ENCODE results near the gene KLB.
"Not testable (repeated sequence)": the region's sequence is repeated elsewhere in the genome, so short reads cannot be mapped to it uniquely, and the experiment has no call there.

Gene KLB

DNA sequence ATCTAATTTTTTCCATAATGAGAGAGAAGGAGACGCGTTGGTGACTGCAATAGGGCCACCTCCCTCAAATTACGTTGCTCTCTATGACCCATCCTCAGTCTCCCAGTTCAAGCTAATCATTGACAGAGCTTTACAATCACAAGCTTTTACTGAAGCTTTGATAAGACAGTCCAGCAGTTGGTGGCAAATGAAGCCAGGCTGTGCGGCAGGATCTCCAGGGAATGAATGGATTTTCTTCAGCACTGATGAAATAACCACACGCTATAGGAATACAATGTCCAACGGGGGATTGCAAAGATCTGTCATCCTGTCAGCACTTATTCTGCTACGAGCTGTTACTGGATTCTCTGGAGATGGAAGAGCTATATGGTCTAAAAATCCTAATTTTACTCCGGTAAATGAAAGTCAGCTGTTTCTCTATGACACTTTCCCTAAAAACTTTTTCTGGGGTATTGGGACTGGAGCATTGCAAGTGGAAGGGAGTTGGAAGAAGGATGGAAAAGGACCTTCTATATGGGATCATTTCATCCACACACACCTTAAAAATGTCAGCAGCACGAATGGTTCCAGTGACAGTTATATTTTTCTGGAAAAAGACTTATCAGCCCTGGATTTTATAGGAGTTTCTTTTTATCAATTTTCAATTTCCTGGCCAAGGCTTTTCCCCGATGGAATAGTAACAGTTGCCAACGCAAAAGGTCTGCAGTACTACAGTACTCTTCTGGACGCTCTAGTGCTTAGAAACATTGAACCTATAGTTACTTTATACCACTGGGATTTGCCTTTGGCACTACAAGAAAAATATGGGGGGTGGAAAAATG is at the start of gene KLB:
Gene KLB, plus strand, starts transcription at position 168 of the 821 bp plus-strand sequence. Its CDS starts 20 bp downstream, at position 188.
- no peak for DNase-seq (ENCODE audit: low read depth)
- TF ChIP-seq, protein P1, sequence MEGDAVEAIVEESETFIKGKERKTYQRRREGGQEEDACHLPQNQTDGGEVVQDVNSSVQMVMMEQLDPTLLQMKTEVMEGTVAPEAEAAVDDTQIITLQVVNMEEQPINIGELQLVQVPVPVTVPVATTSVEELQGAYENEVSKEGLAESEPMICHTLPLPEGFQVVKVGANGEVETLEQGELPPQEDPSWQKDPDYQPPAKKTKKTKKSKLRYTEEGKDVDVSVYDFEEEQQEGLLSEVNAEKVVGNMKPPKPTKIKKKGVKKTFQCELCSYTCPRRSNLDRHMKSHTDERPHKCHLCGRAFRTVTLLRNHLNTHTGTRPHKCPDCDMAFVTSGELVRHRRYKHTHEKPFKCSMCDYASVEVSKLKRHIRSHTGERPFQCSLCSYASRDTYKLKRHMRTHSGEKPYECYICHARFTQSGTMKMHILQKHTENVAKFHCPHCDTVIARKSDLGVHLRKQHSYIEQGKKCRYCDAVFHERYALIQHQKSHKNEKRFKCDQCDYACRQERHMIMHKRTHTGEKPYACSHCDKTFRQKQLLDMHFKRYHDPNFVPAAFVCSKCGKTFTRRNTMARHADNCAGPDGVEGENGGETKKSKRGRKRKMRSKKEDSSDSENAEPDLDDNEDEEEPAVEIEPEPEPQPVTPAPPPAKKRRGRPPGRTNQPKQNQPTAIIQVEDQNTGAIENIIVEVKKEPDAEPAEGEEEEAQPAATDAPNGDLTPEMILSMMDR (conservative IDR thresholded peaks at IDR 0.05; ENCODE audit: low read depth, low read length): no peak
- no peak within 1 kb of the TSS for H3K4me3 ChIP-seq (ENCODE audit: low read depth, low read length)

DNA sequence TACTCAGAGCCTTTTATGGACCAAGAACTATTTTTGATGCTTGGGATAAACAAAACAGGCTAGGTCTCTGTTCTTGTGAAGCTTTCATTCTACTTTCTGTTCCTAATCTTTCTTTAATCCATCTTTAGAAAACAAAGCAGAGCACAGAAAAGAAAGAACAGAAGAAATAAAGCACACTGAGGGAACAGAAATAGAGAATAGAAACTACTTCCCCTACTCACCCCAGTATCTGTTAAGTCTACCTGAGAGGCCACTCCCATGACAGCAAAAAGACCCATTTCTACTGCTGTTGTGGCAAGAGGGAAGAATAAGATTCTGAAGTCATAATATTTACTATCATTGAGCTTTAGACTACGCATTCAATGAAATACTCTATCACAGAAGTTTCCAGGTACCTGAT is 49.7 kb upstream of the KLB start:
- TF ChIP-seq, protein P1 (conservative IDR thresholded peaks at IDR 0.05; ENCODE audit: low read depth, low read length): no peak
- DNase-seq (ENCODE audit: low read depth): no peak

DNA sequence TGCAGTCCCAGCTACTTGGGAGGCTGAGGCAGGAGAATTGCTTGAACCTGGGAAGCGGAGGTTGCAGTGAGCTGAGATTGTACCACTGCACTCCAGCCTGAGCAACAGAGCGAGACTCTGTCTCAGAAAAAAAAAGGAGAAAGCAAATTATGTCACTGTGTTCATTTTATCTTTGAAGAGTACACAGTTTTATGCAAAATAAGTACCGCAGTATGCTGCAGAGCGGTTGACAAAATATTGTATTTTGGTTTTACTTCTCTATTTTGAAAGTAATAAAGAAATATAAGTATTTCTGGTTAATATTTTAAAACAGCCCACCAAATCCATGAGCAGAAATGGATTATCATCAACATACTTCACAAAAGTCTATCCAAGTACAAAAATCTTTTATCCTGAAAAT is 46.1 kb upstream of the KLB start:
- not testable (repeated sequence) for DNase-seq (ENCODE audit: low read depth); H3K4me3 ChIP-seq (ENCODE audit: low read depth, low read length)

More for the DNA sequence above, 49.7 kb upstream of the KLB start:
- H3K4me3 ChIP-seq (ENCODE audit: low read depth, low read length): no peak overlapping the region

DNA sequence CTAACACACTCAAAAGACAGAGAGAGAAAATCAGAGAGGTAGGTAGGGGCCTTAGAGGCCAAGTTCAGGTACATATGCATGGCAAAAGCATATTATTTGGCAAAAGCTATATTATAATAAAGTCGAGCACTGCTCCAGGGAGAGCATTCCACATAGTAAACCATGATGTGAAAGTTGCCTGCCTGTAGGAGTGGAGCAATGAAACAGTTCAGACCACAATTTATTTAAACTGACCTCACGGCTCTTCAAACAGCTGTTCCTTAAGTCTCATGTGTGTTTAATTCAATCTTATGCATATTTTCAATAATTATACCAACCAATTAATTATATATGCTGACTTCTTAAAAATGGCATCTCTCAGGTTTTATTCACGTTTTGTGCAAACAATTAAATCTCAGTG is 43.9 kb upstream of the KLB start:
- DNase-seq (ENCODE audit: low read depth): peak; percentile 75
- no peak overlapping the region for H3K4me3 ChIP-seq (ENCODE audit: low read depth, low read length)
- TF ChIP-seq, protein P1 (conservative IDR thresholded peaks at IDR 0.05; ENCODE audit: low read depth, low read length): no peak

DNA sequence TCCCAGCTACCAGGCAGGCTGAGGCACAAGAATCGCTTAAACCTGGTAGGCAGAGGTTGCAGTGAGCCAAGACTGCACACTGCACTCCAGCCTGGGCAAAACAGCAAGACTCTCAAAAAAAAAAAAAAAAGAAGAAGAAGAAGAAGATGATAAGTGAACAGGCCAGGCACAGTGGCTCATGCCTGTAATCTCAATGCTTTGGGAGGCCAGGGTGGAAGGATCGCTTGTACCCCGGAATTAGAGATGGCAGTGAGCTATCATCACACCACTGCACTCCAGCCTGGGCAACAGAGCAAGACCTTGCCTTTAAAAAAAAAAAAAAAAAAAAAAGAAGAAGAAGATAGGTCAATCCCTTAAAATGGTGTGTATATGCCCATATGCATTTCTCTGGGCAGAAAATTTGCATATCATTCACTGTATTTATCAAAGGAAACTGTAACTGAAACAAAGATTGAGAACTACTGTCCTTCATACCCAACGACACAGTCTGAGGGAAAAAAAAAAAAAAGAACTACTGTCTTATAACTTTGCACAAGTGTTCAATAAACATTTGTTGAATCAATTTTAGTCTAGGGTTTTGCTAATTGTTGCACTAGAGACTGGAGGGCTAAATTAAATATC is 42.8 kb upstream of the KLB start:
- DNase-seq (ENCODE audit: low read depth): no peak
- TF ChIP-seq, protein P1 (conservative IDR thresholded peaks at IDR 0.05; ENCODE audit: low read depth, low read length): no peak
- H3K4me3 ChIP-seq (ENCODE audit: low read depth, low read length): no peak overlapping the region

DNA sequence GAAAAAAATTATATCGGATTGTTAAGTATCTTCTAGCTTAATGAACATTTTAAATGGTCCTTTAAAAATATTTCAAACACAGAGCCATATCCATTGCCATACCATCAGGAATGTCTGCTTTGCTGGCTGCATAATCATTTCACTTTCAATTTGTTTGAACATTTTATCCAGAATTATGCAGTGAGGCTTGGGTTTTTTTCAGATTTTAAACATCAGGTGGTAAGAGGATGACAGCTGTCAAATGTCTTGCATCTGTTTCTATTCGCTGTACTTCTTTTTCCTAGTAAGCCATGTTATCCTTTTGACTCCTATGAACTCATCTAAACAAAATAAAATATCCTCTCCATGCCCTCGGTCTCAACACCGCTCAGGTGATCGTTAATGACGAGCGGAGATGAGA is 41.4 kb upstream of the KLB start:
- H3K4me3 ChIP-seq (ENCODE audit: low read depth, low read length): peak overlapping the region; percentile 97
- TF ChIP-seq, protein P1 (conservative IDR thresholded peaks at IDR 0.05; ENCODE audit: low read depth, low read length): no peak

DNA sequence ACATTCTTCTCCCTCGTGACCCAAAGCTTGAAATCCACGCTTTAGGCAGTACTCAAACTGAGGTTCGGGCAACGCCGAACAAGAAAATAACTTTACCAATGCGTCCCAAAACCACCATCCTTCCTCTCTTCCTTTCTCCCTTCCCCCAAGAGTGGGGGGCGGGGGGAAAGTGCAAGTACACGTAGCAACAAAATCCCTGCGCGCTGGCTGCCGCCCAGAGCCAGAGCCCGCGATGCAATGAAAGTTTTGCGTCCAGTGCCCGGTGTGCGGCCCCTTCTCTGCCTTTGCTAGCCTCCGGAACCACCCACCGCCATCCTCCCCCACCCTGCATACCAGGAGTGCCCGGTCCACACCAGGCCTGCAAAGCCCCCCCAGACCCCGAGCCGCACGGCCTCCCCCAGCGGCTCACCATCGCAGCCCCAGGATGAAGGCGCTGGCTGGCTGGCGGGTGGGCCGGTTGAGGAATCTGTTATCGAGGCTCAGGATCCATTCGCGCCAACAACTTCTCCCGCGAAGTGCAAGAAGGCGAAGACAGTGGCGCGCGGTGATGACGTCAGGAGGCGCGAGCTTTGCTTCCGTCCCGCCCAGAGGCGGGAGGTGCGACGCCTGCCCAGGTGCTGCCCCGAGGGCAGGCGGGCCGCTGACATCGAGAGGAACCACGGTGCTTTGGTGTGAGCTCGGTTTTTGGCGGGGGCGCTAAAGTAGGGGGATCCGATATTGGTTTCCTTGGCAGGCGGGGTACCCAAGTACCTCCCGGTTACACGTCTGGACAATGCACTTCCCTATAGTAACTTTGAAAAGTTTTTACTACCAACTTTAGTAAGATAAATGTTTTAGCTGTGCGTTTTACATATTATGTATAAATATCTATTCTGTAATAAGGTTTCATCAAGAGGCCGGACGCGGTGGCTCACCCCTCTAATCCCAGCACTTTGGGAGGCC is 40.6 kb upstream of the KLB start, which contains the start of gene RFC1:
Gene RFC1, minus strand, starts transcription at position 533 of the 942 bp plus-strand sequence. Its CDS starts 121 bp downstream, at position 412.
- TF ChIP-seq, protein P1 (conservative IDR thresholded peaks at IDR 0.05; ENCODE audit: low read depth, low read length): no peak
- peak; percentile 92 for DNase-seq (ENCODE audit: low read depth)
- peak within 1 kb of the TSS; percentile 97 for H3K4me3 ChIP-seq (ENCODE audit: low read depth, low read length)

More for the DNA sequence above, 41.4 kb upstream of the KLB start:
- no peak for DNase-seq (ENCODE audit: low read depth)
